H1 (cell line): Measurements from ENCODE around the gene COL2A1. TPM values are rescaled to one million over a fixed set of nuclear protein-coding genes. Genes with fewer than 3 reads are reported as not detected.

ENCODE experiments used
- CTCF ChIA-PET: fragments of 300-600 bp; sonication (Branson Sonifier 250); formaldehyde crosslinking; loops from one replicate; lab custom pipeline; 2021; ENCODE audit not compliant: partially characterized antibody; lab: Charles Lee
- POLR2A ChIA-PET: fragments of 300-600 bp; sonication (Branson Sonifier 250); formaldehyde crosslinking; loops from one replicate; lab custom pipeline; 2021; ENCODE audit warnings: inconsistent platforms; ENCODE audit not compliant: partially characterized antibody; lab: Charles Lee
- DNase-seq, 2 experiments: peaks; one replicate each; pipeline versions ENCODE4 v3.0.0 to v3.0.0-alpha.2; 2010 to 2022; ENCODE audit warnings: low spot score in 2 of 2, low read depth in 1 of 2, mixed read lengths in 1 of 2
- FAIRE-seq: peaks from 2 replicates; lab custom pipeline; 2011; peaks lifted over from hg19 to GRCh38; lab: Jason Lieb, UNC
- H2AFZ ChIP-seq: 2 replicates; pipeline ENCODE4 v1.8.1; 2012; ENCODE audit warnings: low read length, inconsistent platforms
- H2AK5ac ChIP-seq: 2 replicates; pipeline ENCODE4 v1.6.1; 2013; ENCODE audit warnings: low read depth, low read length
- H2BK120ac ChIP-seq: replicated peaks from 2 replicates; pipeline ENCODE3; 2013; ENCODE audit warnings: low read depth, low read length, inconsistent platforms
- H2BK12ac ChIP-seq: 2 replicates; pipeline ENCODE4 v1.6.1; 2013; ENCODE audit warnings: low read depth, low read length
- H2BK15ac ChIP-seq: 2 replicates; pipeline ENCODE4 v1.6.1; 2013; ENCODE audit warnings: low read length
- H2BK20ac ChIP-seq: 2 replicates; pipeline ENCODE4 v1.6.1; 2013; ENCODE audit warnings: low read length
- H2BK5ac ChIP-seq: 2 replicates; pipeline ENCODE4 v1.6.1; 2013; ENCODE audit warnings: low read depth, low read length
- H3K14ac ChIP-seq: 2 replicates; pipeline ENCODE4 v1.6.1; 2013; ENCODE audit warnings: inconsistent platforms; ENCODE audit not compliant: insufficient read length
- H3K18ac ChIP-seq: 2 replicates; pipeline ENCODE4 v1.6.1; 2013; ENCODE audit warnings: low read length; ENCODE audit errors: extremely low read depth
- H3K23ac ChIP-seq: 2 replicates; pipeline ENCODE4 v1.6.1; 2013; ENCODE audit warnings: inconsistent platforms; ENCODE audit not compliant: insufficient read length
- H3K23me2 ChIP-seq: 2 replicates; pipeline ENCODE4 v1.6.1; 2013; ENCODE audit warnings: low read depth, low read length
- H3K27ac ChIP-seq: 2 replicates; pipeline ENCODE4 v1.6.1; 2011; ENCODE audit warnings: low read depth, low read length, inconsistent platforms
- H3K27me3 ChIP-seq, 4 experiments: replicated peaks in 1 of 4; 1 replicate in 1 of 4; 2 replicates in 3 of 4; pipeline versions ENCODE4 v1.6.1 to v1.8.1; 2011 to 2013; ENCODE audit warnings: low read length in 3 of 4, mild to moderate bottlenecking in 3 of 4, inconsistent platforms in 2 of 4, mixed read lengths in 2 of 4, moderate library complexity in 1 of 4; ENCODE audit not compliant: control insufficient read depth in 3 of 4, insufficient read depth in 3 of 4; ENCODE audit errors: extremely low read depth in 1 of 4
- H3K36me3 ChIP-seq, 4 experiments: 2 replicates each; pipeline versions ENCODE4 v1.6.1 to v1.8.1; 2011 to 2013; ENCODE audit warnings: mild to moderate bottlenecking in 4 of 4, low read length in 3 of 4, moderate library complexity in 2 of 4, control low read depth in 1 of 4, inconsistent platforms in 1 of 4; ENCODE audit not compliant: insufficient read depth in 4 of 4, control insufficient read depth in 2 of 4
- H3K4ac ChIP-seq: replicated peaks from 2 replicates; pipeline ENCODE3; 2013; ENCODE audit warnings: low read length, low read depth, mixed read lengths, inconsistent platforms; ENCODE audit not compliant: insufficient read length
- H3K4me1 ChIP-seq, 4 experiments: replicated peaks in 1 of 4; 1 replicate in 1 of 4; 2 replicates in 3 of 4; pipeline versions ENCODE4 v1.6.1 to v1.8.1; 2011 to 2013; ENCODE audit warnings: low read length in 3 of 4, inconsistent platforms in 2 of 4, mixed read lengths in 1 of 4; ENCODE audit not compliant: insufficient read depth in 4 of 4, control insufficient read depth in 3 of 4
- H3K4me2 ChIP-seq, 2 experiments: 2 replicates each; pipeline versions ENCODE4 v1.6.1 to v1.8.1; 2011 to 2013; ENCODE audit warnings: low read depth in 2 of 2, low read length in 2 of 2, control low read depth in 1 of 2, inconsistent platforms in 1 of 2, mild to moderate bottlenecking in 1 of 2; ENCODE audit not compliant: insufficient read depth in 1 of 2
- H3K4me3 ChIP-seq, 4 experiments: fragments of 200-600, 300-600 bp in 1 of 4; sonication (generic), shearing (Covaris generic), sonication (Bioruptor Twin) in 1 of 4; 2 replicates each; pipeline versions ENCODE4 v1.5.1 to v1.8.1; 2011 to 2016; ENCODE audit warnings: low read length in 4 of 4, low read depth in 3 of 4, control low read depth in 2 of 4, inconsistent platforms in 2 of 4, mild to moderate bottlenecking in 2 of 4, mixed read lengths in 1 of 4, moderate library complexity in 1 of 4; ENCODE audit not compliant: insufficient read depth in 2 of 4; ENCODE audit errors: extremely low read depth in 1 of 4
- H3K56ac ChIP-seq: replicated peaks from 2 replicates; pipeline ENCODE3; 2013; ENCODE audit warnings: low read depth, mild to moderate bottlenecking, mixed read lengths, low read length, inconsistent platforms; ENCODE audit not compliant: insufficient read length
- H3K79me1 ChIP-seq: 2 replicates; pipeline ENCODE4 v1.6.1; 2013; ENCODE audit warnings: low read depth, low read length, control low read depth
- H3K79me2 ChIP-seq, 2 experiments: 2 replicates each; pipeline versions ENCODE4 v1.6.1 to v1.8.1; 2012 to 2013; ENCODE audit warnings: low read length in 2 of 2, mild to moderate bottlenecking in 2 of 2, inconsistent platforms in 1 of 2; ENCODE audit not compliant: insufficient read depth in 2 of 2, control insufficient read depth in 1 of 2
- H3K9ac ChIP-seq, 4 experiments: replicated peaks in 1 of 4; 1 replicate in 1 of 4; 2 replicates in 3 of 4; pipeline versions ENCODE4 v1.6.1 to v1.8.1; 2011 to 2013; ENCODE audit warnings: low read depth in 3 of 4, low read length in 3 of 4, control low read depth in 2 of 4, mild to moderate bottlenecking in 2 of 4, moderate library complexity in 2 of 4, inconsistent platforms in 1 of 4; ENCODE audit errors: extremely low read depth in 1 of 4
- H3K9me3 ChIP-seq, 2 experiments: 2 replicates each; pipeline versions ENCODE4 v1.6.1 to v1.8.1; 2012 to 2013; ENCODE audit warnings: mild to moderate bottlenecking in 2 of 2, moderate library complexity in 2 of 2, control low read depth in 1 of 2, inconsistent platforms in 1 of 2, low read depth in 1 of 2, low read length in 1 of 2, mixed read lengths in 1 of 2; ENCODE audit not compliant: insufficient read depth in 2 of 2
- H4K20me1 ChIP-seq, 2 experiments: replicated peaks in 1 of 2; 2 replicates each; pipeline versions ENCODE3 to v1.8.1; 2011 to 2013; ENCODE audit warnings: inconsistent platforms in 2 of 2, low read length in 2 of 2, mild to moderate bottlenecking in 1 of 2; ENCODE audit not compliant: insufficient read depth in 2 of 2, control insufficient read depth in 1 of 2
- H4K5ac ChIP-seq: 2 replicates; pipeline ENCODE4 v1.6.1; 2013; ENCODE audit warnings: low read length, low read depth, mixed read lengths, inconsistent platforms; ENCODE audit not compliant: insufficient read length
- H4K8ac ChIP-seq: 2 replicates; pipeline ENCODE4 v1.8.0; 2013; ENCODE audit warnings: mild to moderate bottlenecking, moderate library complexity, low read length, inconsistent platforms; ENCODE audit not compliant: insufficient read depth; ENCODE audit errors: extremely low read depth
- H4K91ac ChIP-seq: replicated peaks from 2 replicates; pipeline ENCODE3; 2013; ENCODE audit warnings: low read length, mixed read lengths, inconsistent platforms; ENCODE audit not compliant: insufficient read length
- ATF3 ChIP-seq: IDR thresholded peaks from 2 replicates; pipeline ENCODE4 v1.6.1; 2011; ENCODE audit warnings: low read depth, mild to moderate bottlenecking, low read length; ENCODE audit not compliant: insufficient read depth
- CHD1 ChIP-seq: IDR thresholded peaks from 2 replicates; pipeline ENCODE4 v1.6.1; 2012; ENCODE audit warnings: low read depth, low read length, improper control_type of control experiment
- EGR1 ChIP-seq: IDR thresholded peaks from 2 replicates; pipeline ENCODE4 v1.6.1; 2011; ENCODE audit warnings: low read depth, low read length, borderline replicate concordance
- HDAC2 ChIP-seq, 2 experiments: fragments of 300-600 bp in 1 of 2; sonication (generic) in 1 of 2; IDR thresholded peaks; 2 replicates each; pipeline ENCODE4 v1.6.1; 2011 to 2012; ENCODE audit warnings: low read depth in 2 of 2, low read length in 2 of 2, mild to moderate bottlenecking in 2 of 2, moderate library complexity in 2 of 2, borderline replicate concordance in 1 of 2, inconsistent platforms in 1 of 2
- JUND ChIP-seq: IDR thresholded peaks from 2 replicates; pipeline ENCODE4 v1.6.1; 2011; ENCODE audit warnings: mild to moderate bottlenecking, improper control_type of control experiment, low read length
- KDM1A ChIP-seq: fragments of 200-600, 300-600 bp; sonication (generic); IDR thresholded peaks from 2 replicates; pipeline ENCODE4 v1.7.1; 2016; ENCODE audit warnings: mild to moderate bottlenecking, low read length, borderline replicate concordance
- NANOG ChIP-seq: IDR thresholded peaks from 2 replicates; pipeline ENCODE4 v1.6.1; 2011; ENCODE audit warnings: low read length, low read depth, mild to moderate bottlenecking, inconsistent platforms; ENCODE audit not compliant: insufficient read depth, poor library complexity, severe bottlenecking
- POLR2A ChIP-seq, 2 experiments: IDR thresholded peaks; 1 replicate in 1 of 2; 2 replicates in 1 of 2; pipeline ENCODE4 v1.6.1; 2011; ENCODE audit warnings: low read depth in 2 of 2, low read length in 2 of 2, mild to moderate bottlenecking in 2 of 2; ENCODE audit errors: control extremely low read depth in 1 of 2
- RXRA ChIP-seq: IDR thresholded peaks from 2 replicates; pipeline ENCODE4 v1.6.1; 2011; ENCODE audit warnings: low read depth, mild to moderate bottlenecking, low read length, moderate library complexity; ENCODE audit not compliant: insufficient read depth
- SP2 ChIP-seq: IDR thresholded peaks from 2 replicates; pipeline ENCODE4 v1.6.1; 2012; ENCODE audit warnings: mild to moderate bottlenecking, low read length, inconsistent platforms
- SP4 ChIP-seq: IDR thresholded peaks from 2 replicates; pipeline ENCODE4 v1.6.1; 2012; ENCODE audit warnings: low read length, inconsistent platforms
- TAF7 ChIP-seq: optimal IDR thresholded peaks from 2 replicates; pipeline ENCODE3; 2011; ENCODE audit warnings: low read depth, mild to moderate bottlenecking, inconsistent platforms, low read length, moderate library complexity, borderline replicate concordance
- TCF12 ChIP-seq: IDR thresholded peaks from 2 replicates; pipeline ENCODE4 v1.6.1; 2011; ENCODE audit warnings: low read depth, mild to moderate bottlenecking, low read length
- TEAD4 ChIP-seq: IDR thresholded peaks from 2 replicates; pipeline ENCODE4 v1.6.1; 2012; ENCODE audit warnings: low read depth, low read length, inconsistent platforms, mixed read lengths
- WGBS, 2 experiments: shearing (Covaris generic) in 1 of 2; methylation state at CpG; one replicate each; pipeline versions ENCODE4 v1.1.6 to v1.1.7; 2013 to 2015; ENCODE audit warnings: low lambda C conversion rate in 2 of 2, mixed read lengths in 2 of 2, inconsistent platforms in 1 of 2, low coverage in 1 of 2, missing lambda C conversion rate in 1 of 2; ENCODE audit not compliant: insufficient replicate concordance in 2 of 2, insufficient coverage in 1 of 2, insufficient read length in 1 of 2; ENCODE audit errors: extremely low coverage in 1 of 2, missing lambda C conversion rate in 1 of 2; 5-methylcytosine and 5-hydroxymethylcytosine counted together
- polyA plus RNA-seq, 7 experiments: library from polyadenylated mRNA; depleted of rRNA in 3 of 7; stranded (reverse) in 5 of 7; unstranded in 2 of 7; fragments of >200 nt in 5 of 7; fragments of 200-250 nt in 2 of 7; gene quantifications; 1 replicate in 5 of 7; 2 replicates in 1 of 7; 4 replicates in 1 of 7; pipeline versions ENCODE4 v1.2.1 to v1.2.3, GENCODE V29; 2011 to 2013; ENCODE audit warnings: missing spikeins in 2 of 7, mixed read lengths in 2 of 7
- total RNA-seq: library from RNA; stranded (reverse); fragmentation: NEBNext Ultra II Directional; extraction: Animal tissue kit (Norgen Biotek cat#: 25700); gene quantifications from 2 replicates; pipeline ENCODE4 v1.2.1, GENCODE V29; 2021

COL2A1 gene
- total and polyA plus RNA-seq, 2 of the 8 experiments (the other 6 are each of a cell fraction or from before 2014, with no cell fraction given) = 4.2 to 14.6 TPM

GRCh38 chr12:47935184-47935583, 69.1 kb downstream of the COL2A1 start:
- DNase-seq (no peak), FAIRE-seq (no peak)
- Histone ChIP-seq H4K8ac (no peak overlapping the region), H3K23me2 (no peaks in the 10 kb centered on the region), H3K27ac (no peak overlapping the region), H3K56ac (no peak overlapping the region), H2BK120ac (no peak overlapping the region), H3K4me1 (no peaks in the 10 kb centered on the region), H3K9ac (no peak overlapping the region), H2BK15ac (no peak overlapping the region), H2AK5ac (no peak overlapping the region), H3K4me2 (no peak overlapping the region), H3K4me3 (no peak overlapping the region), H3K14ac (no peak overlapping the region), H2AFZ (peak overlapping the region; percentile 59; the same call in 1 of the 2 replicates), H3K27me3 (peaks cover 0 to 6% (median 0%) of the 10 kb centered on the region in 4 experiments; a peak in 1 of 7 replicates), H3K23ac (no peak overlapping the region), H3K18ac (no peak overlapping the region), H3K4ac (no peak overlapping the region), H4K5ac (no peak overlapping the region), H4K20me1 (no peaks in the 10 kb centered on the region), H2BK20ac (no peak overlapping the region), H3K36me3 (no peaks in the 10 kb centered on the region), H3K79me1 (no peaks in the 10 kb centered on the region), H3K79me2 (no peaks in the 10 kb centered on the region), H4K91ac (no peak overlapping the region), H3K9me3 (no peaks in the 10 kb centered on the region), H2BK5ac (no peak overlapping the region), H2BK12ac (no peak overlapping the region)
- 87% methylated on average over 9 of the region's 9 CpGs; no CpG with 5 or more reads in 1 of the 2 experiments for WGBS, 2 experiments
- ChIA-PET CTCF (interaction anchor here (1.1 to 5.3 kb wide), 5 partner anchors 12 to 80 kb away, joined by 3 to 38 read pairs (median 5); partner anchors contain the start of gene VDR), POLR2A (interaction anchor here (0.9 kb wide), 1 partner anchor 155 kb away, joined by 3 read pairs; no protein-coding TSS in a partner anchor)
- no peak for TF ChIP-seq KDM1A
- no peak for TF ChIP-seq NANOG
- TF ChIP-seq CHD1 = no peak
- TF ChIP-seq ATF3 = no peak
- no peak for TF ChIP-seq SP4
- no peak for TF ChIP-seq RXRA
- TF ChIP-seq TEAD4 = no peak
- no peak for TF ChIP-seq POLR2A (IDR thresholded peaks at IDR 0.05; ENCODE audit: control extremely low read depth in 1 of 2, low read depth in 2 of 2, low read length in 2 of 2)
- no peak for TF ChIP-seq HDAC2 (IDR thresholded peaks at IDR 0.05; ENCODE audit: borderline replicate concordance in 1 of 2, low read depth in 2 of 2, low read length in 2 of 2)
- no peak for TF ChIP-seq SP2
- TF ChIP-seq TCF12 = no peak
- TF ChIP-seq TAF7 = no peak
- no peak for TF ChIP-seq EGR1
- no peak for TF ChIP-seq JUND
